Small intestine (tissue), 7 donors: ENCODE results near the gene HPCAL4. TPM values are rescaled to one million over a fixed set of nuclear protein-coding genes. Genes with fewer than 3 reads are reported as not detected.
A peak's percentile ranks its signal among the peaks of the same experiment; 100 is the strongest.

Experiments
- DNase-seq, 2 donors: peaks; one replicate each; pipeline versions ENCODE4 v3.0.0 to v3.0.0-alpha.2; 2013
- FAIRE-seq: peaks from 2 replicates; lab custom pipeline; 2012; peaks lifted over from hg19 to GRCh38; lab: Jason Lieb, UNC
- H3K27ac ChIP-seq, 3 donors: one replicate each; pipeline ENCODE4 v1.5.1; 2013; ENCODE audit warnings: low read length in 2 of 3, mild to moderate bottlenecking in 2 of 3, control low read depth in 1 of 3, inconsistent platforms in 1 of 3, low read depth in 1 of 3, moderate library complexity in 1 of 3
- H3K27me3 ChIP-seq, 3 donors: one replicate each; pipeline ENCODE4 v1.6.1; 2013; ENCODE audit warnings: low read length in 3 of 3, inconsistent platforms in 1 of 3; ENCODE audit not compliant: control insufficient read depth in 3 of 3, insufficient read depth in 3 of 3
- H3K36me3 ChIP-seq, 3 donors: one replicate each; pipeline ENCODE4 v1.6.1; 2013; ENCODE audit warnings: low read length in 3 of 3, inconsistent platforms in 1 of 3, low read depth in 1 of 3, mild to moderate bottlenecking in 1 of 3, moderate library complexity in 1 of 3; ENCODE audit not compliant: control insufficient read depth in 3 of 3, insufficient read depth in 2 of 3
- H3K4me1 ChIP-seq, 3 donors: one replicate each; pipeline ENCODE4 v1.6.1; 2013; ENCODE audit warnings: low read length in 2 of 3, inconsistent platforms in 1 of 3, low read depth in 1 of 3, mild to moderate bottlenecking in 1 of 3, moderate library complexity in 1 of 3; ENCODE audit not compliant: control insufficient read depth in 3 of 3, insufficient read depth in 2 of 3
- H3K4me3 ChIP-seq, 3 donors: one replicate each; pipeline ENCODE4 v1.5.1; 2013; ENCODE audit warnings: low read length in 3 of 3, control low read depth in 1 of 3, inconsistent platforms in 1 of 3, low read depth in 1 of 3, mild to moderate bottlenecking in 1 of 3, moderate library complexity in 1 of 3
- H3K9me3 ChIP-seq, 2 donors: one replicate each; pipeline ENCODE4 v1.6.1; 2013; ENCODE audit warnings: low read depth in 1 of 2, low read length in 1 of 2; ENCODE audit not compliant: control insufficient read depth in 2 of 2, insufficient read depth in 1 of 2
- WGBS, 3 donors: extraction: QIAGEN DNeasy Blood & Tissue Kit; methylation state at CpG; one replicate each; pipeline ENCODE4 v1.1.7; 2013; 5-methylcytosine and 5-hydroxymethylcytosine counted together
- polyA plus RNA-seq, 4 donors: library from polyadenylated mRNA; stranded (reverse) in 3 of 4; unstranded in 1 of 4; fragments of 200-250 nt in 3 of 4; fragments of 120-200 nt in 1 of 4; gene quantifications; one replicate each; pipeline versions ENCODE4 v1.2.1 to v1.2.3, GENCODE V29; 2013
- donor health status: healthy with polysubstance abuse.
- donor health status: control.
- donor health status: control.
- donor health status: Bipolar disorder and iron deficiency.
- donor health status: healthy.

Gene HPCAL4
- polyA plus RNA-seq, 4 donors, result 0.10 to 0.27 (median 0.22) TPM

DNA sequence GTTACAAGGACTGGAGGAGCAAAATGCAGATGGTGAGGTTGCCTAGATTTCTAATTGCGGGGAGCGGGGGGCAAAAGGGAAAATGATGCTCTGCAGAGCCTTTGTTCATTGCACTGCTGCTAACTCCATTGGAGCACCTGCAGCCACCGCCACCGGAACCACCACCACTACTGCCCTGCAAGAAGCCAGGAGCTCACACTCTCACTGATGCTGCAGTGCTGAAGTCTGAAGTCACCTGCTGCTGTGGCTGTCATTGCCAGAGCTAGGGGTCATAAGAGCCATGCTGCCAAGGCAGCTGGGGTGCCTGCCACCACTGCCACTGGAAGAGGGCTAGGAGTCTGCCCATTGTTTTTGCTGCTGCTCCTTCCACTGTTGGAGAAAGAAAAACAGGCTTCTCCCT is 7.3 kb upstream of the HPCAL4 start:
- 89 to 94% (median 90%) methylated on average over 4 of the region's 4 CpGs for WGBS, 3 donors
- Histone ChIP-seq H3K36me3 (no peaks in the 10 kb centered on the region), H3K27me3 (peaks cover 0 to 35% (median 2%) of the 10 kb centered on the region in 3 donors), H3K4me3 (no peak overlapping the region), H3K4me1 (peaks cover 0 to 19% (median 0%) of the 10 kb centered on the region in 3 donors), H3K27ac (no peak overlapping the region), H3K9me3 (peaks cover 0 to 3% of the 10 kb centered on the region in 2 donors)
- FAIRE-seq, result no peak
- no peak for DNase-seq

DNA sequence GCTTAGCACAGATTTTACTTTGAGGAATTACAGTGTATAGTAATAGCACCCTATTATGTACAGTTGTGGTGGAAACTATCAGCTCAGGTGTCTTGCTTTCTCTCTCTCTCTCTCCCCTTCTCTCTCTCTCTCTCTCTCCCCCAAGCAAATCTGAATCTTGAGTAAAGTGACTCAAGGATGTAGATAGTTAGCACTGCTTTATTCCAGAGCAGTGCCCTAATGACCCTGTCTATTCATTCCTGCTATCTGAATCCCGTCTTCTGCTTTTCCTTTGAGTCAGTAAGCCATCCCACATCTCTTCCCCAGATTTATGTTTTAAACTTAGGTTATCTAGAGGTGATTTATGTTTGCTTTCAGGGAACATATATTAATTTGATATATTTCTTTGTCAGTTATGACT is 5.2 kb upstream of the HPCAL4 start:
- no peak overlapping the region for H3K4me3 ChIP-seq
- H3K4me1 ChIP-seq, result peaks cover 2 to 24% (median 4%) of the 10 kb centered on the region in 3 donors
- H3K9me3 ChIP-seq, result peaks cover 0 to 3% of the 10 kb centered on the region in 2 donors
- FAIRE-seq (no peak), DNase-seq (no peak)
- WGBS, 3 donors, result 25 to 38% (median 36%) methylated on average over 1 of the region's 1 CpG
- H3K27ac ChIP-seq, result no peak overlapping the region
- H3K36me3 ChIP-seq, result no peaks in the 10 kb centered on the region
- peaks cover 6 to 56% (median 7%) of the 10 kb centered on the region in 3 donors for H3K27me3 ChIP-seq

DNA sequence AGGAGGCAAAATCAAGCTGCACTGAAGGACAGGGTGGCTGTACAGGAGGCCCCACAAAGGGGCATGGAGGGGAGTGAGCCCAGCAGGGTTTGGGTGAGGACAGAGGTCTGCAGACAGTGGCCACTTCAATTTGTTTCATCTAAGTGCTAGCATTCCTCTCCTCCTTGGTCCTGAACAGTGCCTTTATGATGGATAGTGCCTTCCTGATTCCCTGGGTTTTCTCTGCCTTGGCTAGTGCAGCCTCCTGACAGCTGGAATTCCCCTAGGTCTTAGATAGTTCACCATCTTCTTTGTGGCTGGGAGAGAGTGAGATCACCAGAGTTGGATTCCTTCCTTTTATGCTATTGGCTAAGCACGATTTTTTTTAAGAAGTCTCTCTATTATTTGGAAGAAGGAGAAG is 3.8 kb upstream of the HPCAL4 start:
- DNase-seq, result no peak
- peaks cover 4 to 68% (median 7%) of the 10 kb centered on the region in 3 donors for H3K27me3 ChIP-seq
- no peak overlapping the region for H3K27ac ChIP-seq
- H3K4me1 ChIP-seq, result peaks cover 3 to 16% (median 7%) of the 10 kb centered on the region in 3 donors
- H3K9me3 ChIP-seq, result peaks cover 0 to 3% of the 10 kb centered on the region in 2 donors
- no peak for FAIRE-seq
- WGBS, 3 donors, result 10 to 41% (median 13%) methylated on average over 1 of the region's 1 CpG
- H3K4me3 ChIP-seq, result no peak overlapping the region
- no peaks in the 10 kb centered on the region for H3K36me3 ChIP-seq

DNA sequence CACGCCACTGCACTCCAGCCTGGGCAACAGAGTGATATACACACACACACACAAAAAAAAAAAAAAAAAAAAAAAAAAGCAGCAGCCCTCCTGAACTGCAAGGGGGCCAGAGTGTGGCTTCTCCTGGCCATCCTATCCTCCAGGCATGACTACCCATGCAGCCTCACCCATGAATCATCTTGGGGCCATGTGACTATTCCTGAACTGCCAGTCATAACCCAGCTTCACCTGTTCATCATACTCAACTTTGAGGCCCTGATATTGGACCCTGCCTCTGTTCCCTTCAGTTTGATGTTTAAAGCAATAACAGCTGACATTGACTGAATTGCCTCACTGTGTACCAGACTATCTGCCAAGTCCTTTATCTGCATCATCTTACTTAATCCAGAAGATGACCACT is 2.8 kb upstream of the HPCAL4 start:
- no peaks in the 10 kb centered on the region for H3K36me3 ChIP-seq
- peaks cover 3 to 16% (median 7%) of the 10 kb centered on the region in 3 donors for H3K4me1 ChIP-seq
- no peak overlapping the region for H3K4me3 ChIP-seq
- DNase-seq (no peak), FAIRE-seq (no peak)
- peaks cover 0 to under 1% of the 10 kb centered on the region in 2 donors for H3K9me3 ChIP-seq
- WGBS, 3 donors, result 94 to 100% (median 95%) methylated on average over 1 of the region's 1 CpG
- peaks cover 6 to 78% (median 7%) of the 10 kb centered on the region in 3 donors for H3K27me3 ChIP-seq
- H3K27ac ChIP-seq, result no peak overlapping the region

DNA sequence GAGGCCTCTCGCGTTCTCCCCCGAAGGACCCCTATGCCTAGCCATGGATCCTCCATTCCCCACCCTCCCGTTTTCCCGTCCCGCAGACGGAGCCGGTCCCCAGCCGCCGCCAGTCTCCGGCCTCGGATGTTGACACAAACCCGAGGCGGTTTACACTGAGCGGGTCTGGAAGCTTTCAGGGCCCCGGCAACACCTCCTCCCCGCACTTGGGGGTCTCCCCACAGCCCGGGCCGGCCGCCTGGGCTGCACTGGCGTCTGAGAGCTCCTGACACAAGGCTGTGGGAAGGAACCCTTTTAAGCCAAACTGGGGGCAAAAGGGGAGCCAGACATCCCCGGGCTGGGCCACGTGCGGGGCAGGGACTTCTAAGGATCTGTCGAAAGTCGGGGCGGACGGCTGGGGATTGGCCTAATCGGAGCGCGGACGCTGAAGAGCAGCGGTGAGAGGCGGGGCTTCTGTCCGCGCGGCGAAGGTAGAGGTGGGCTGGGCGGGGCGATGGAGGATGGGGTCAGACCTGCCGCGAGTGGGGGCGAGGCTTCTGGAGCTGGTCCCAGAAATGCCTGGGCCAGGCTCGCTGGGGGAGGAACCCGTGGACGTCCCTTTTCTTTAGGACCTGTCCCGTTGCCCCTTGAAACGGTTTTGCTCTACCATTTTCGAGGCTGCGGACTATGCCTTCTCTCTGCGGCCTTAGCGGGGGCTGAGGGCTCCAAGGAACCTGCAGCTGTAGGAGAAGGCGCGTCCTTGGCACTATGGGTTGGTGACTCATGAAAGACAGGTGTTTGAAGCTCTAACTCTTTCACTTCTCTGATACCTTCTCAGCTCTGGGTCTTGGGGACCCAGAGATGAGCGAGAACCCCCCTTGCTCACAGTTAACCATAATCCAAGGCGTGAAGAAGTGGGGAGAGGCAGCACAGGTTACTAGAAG is 1.2 kb upstream of the HPCAL4 start:
- no peak overlapping the region for H3K27ac ChIP-seq
- H3K4me3 ChIP-seq, result peak overlapping the region in 2 of 3 donors; percentile 23 to 30
- 5 to 9% (median 8%) methylated on average over 55 to 56 of the region's 56 CpGs for WGBS, 3 donors
- H3K36me3 ChIP-seq, result no peaks in the 10 kb centered on the region
- H3K4me1 ChIP-seq, result peaks cover 3 to 16% (median 7%) of the 10 kb centered on the region in 3 donors
- DNase-seq, result peak in 1 of 2 donors; percentile 32
- no peak for FAIRE-seq
- H3K27me3 ChIP-seq, result peaks cover 7 to 83% (median 12%) of the 10 kb centered on the region in 3 donors
- H3K9me3 ChIP-seq, result no peaks in the 10 kb centered on the region

DNA sequence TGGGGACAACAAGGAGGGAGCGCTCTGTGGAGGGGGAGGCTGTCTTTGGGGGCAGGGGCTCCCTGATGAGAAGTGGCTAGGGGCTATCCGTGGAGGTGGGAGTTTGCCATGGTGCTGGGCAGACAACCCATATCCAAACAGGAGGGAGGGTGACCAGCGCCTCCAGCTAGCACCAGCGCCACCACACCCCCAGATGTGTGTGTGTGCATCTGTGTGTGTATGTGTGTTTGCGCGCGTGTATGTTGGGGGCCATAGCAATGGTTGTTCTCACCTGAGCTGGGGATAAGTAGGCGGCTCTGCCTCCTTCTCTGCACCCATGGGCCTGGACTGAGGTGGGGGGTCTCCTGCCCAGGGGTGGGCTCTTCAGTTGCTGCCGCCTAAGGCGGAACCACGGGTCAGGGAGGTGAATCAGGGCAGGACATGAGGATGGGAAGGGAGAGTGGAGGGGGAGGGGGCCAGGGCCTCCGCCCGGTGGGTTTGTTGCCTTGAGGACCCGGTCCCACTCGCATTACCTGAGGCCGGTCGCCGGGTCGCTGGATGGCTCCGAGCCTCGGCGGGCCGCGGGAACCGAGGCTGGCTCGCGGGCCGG is 345 bp downstream of the HPCAL4 start:
- WGBS, 3 donors, result 14 to 22% (median 15%) methylated on average over 15 to 28 of the region's 28 CpGs
- Histone ChIP-seq H3K27me3 (peaks cover 7 to 91% (median 12%) of the 10 kb centered on the region in 3 donors), H3K9me3 (no peaks in the 10 kb centered on the region)

DNA sequence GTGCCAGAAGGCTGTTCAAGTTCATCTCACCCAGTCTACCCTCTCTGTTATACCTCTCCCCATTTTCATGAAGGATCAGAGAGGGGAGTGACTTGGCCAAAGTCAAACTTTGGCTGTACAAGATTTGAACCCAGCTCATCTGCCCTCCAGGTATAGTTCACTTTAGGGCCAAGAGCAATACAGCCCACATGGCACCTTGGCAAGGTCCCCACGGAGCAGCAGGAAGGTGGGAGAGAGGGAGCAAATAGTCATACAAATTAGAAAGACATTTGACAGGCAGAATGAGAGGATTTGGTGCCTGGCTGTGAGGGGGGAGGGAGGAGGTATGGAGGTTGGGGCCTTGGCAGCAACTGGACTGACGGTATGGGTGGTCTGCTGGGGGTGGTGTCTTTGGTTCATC is 1.0 kb downstream of the HPCAL4 start:
- H3K4me1 ChIP-seq, result peaks cover 3 to 16% (median 7%) of the 10 kb centered on the region in 3 donors
- H3K27me3 ChIP-seq, result peaks cover 7 to 91% (median 12%) of the 10 kb centered on the region in 3 donors
- no peak overlapping the region for H3K4me3 ChIP-seq
- no peaks in the 10 kb centered on the region for H3K36me3 ChIP-seq
- DNase-seq (no peak), FAIRE-seq (no peak)
- 16 to 30% (median 19%) methylated on average over 2 of the region's 2 CpGs for WGBS, 3 donors
- H3K27ac ChIP-seq, result no peak overlapping the region
- no peaks in the 10 kb centered on the region for H3K9me3 ChIP-seq

More for the DNA sequence above, 345 bp downstream of the HPCAL4 start:
- peaks cover 3 to 16% (median 7%) of the 10 kb centered on the region in 3 donors for H3K4me1 ChIP-seq
- H3K27ac ChIP-seq, result no peak overlapping the region
- no peak for DNase-seq
- H3K36me3 ChIP-seq, result no peaks in the 10 kb centered on the region
- peak overlapping the region in 2 of 3 donors; percentile 1 to 45 for H3K4me3 ChIP-seq
- FAIRE-seq, result no peak

DNA sequence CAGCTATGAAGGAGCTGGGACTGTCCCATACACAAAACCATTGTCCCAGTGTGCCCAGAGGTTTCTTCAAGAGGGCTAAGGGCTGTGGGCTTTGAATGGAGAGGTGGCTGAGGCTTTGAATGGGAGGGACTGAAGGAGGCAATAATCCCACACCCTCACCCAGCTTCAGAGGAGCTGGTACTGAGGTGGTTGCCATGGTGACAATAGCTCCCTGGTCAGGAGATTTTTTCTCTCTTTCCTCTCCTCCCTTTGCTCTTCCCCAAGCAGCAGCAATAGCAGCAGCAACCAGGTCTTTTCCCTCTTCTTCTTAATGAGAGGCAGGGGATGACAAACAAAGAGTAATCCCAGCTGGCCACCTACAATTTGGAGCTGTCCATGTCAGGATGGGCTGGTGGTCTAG is 1.6 kb downstream of the HPCAL4 start:
- Histone ChIP-seq H3K27me3 (peaks cover 7 to 91% (median 13%) of the 10 kb centered on the region in 3 donors), H3K9me3 (no peaks in the 10 kb centered on the region), H3K36me3 (no peaks in the 10 kb centered on the region), H3K4me1 (peaks cover 3 to 16% (median 7%) of the 10 kb centered on the region in 3 donors), H3K27ac (no peak overlapping the region), H3K4me3 (no peak overlapping the region)
- FAIRE-seq (no peak), DNase-seq (no peak)
